NCI-H1694 (cell line): ENCODE data around the gene FASTKD2.
A peak's percentile ranks its signal among the peaks of the same experiment; 100 is the strongest.
"Not testable (repeated sequence)": the region's sequence is repeated elsewhere in the genome, so short reads cannot be mapped to it uniquely, and the experiment has no call there.

Source experiments
- DNase-seq: peaks from one replicate; lab custom pipeline; 2025; lab: John Stamatoyannopoulos, UW

The FASTKD2 gene

GRCh38 chr2:206790311-206790935 lies 25.0 kb downstream of the FASTKD2 start:
- DNase-seq, result no peak

DNA sequence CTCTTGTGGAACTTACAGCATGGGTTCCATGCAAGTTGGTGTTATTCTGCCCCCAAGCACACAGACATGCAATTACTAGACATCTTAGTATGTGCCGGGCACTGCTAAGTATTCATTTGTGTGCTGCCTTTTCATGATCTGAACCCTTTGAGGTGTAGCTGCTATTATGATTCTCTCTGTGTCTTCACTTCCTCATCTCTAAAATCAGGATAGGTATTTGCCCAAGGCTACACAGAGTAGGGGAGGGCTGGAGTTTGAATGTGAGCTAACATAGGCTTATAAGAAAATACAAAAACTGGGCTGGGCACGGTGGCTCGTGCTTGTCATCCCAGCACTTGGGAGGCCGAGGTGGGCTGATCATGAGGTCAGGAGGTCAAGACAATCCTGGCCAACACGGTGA lies 27.2 kb downstream of the FASTKD2 start:
- no peak for DNase-seq

DNA sequence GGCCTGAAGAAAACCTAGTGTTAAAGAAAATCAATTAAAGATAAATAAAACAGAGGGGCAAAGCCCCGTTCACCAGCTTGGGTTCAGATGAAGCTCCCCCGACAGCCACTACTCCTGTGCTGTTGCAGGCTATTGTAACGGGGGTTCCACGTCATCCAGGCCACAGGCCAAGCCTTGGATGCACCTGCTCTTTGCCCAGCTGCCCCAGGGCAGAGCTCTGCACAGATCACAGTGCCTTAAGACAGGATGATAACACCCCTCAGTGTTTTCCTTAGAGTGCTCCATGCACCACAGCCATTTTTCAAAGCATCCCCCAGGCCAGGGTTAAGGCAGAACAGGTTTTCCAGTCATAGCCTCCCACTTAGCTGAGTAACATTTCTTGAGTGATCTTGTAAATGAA lies 32.0 kb downstream of the FASTKD2 start:
- no peak for DNase-seq

DNA sequence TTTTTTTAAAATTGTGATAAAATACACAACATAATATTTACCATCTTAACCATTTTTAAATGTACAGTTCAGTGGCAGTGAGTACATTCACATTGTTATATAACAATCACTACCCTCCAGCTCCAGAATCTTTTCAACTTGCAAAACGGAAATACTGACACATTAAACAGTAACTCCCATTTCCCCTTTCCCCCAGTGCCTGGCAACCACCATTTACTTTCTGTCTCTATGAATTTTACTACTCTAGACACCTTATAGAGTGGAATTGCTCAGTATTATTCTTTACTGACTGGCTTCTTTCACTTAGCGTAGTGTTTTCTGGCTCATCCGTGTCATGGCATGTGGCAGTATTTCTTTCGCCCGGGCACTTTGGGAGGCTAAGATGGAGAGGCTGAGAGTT lies 32.6 kb downstream of the FASTKD2 start:
- no peak for DNase-seq

DNA sequence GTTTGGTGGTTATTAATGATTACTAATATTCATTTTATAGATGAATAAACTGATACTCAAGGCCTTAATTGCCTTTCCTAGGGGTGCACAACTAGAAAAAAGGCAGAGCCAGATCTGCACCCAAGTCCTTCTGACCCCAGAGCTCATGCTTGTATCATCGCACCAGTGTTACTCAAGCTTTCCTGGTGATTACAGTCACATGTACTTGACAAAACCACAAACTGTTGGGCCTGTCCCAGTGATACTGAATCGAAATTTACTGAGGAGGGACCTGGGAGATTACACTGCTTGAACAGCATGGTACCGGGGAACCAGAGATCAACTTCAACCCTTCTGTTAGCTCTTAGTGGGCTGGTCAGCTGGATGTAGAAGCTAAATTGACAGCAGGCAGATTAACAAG lies 33.7 kb downstream of the FASTKD2 start:
- DNase-seq, result no peak

DNA sequence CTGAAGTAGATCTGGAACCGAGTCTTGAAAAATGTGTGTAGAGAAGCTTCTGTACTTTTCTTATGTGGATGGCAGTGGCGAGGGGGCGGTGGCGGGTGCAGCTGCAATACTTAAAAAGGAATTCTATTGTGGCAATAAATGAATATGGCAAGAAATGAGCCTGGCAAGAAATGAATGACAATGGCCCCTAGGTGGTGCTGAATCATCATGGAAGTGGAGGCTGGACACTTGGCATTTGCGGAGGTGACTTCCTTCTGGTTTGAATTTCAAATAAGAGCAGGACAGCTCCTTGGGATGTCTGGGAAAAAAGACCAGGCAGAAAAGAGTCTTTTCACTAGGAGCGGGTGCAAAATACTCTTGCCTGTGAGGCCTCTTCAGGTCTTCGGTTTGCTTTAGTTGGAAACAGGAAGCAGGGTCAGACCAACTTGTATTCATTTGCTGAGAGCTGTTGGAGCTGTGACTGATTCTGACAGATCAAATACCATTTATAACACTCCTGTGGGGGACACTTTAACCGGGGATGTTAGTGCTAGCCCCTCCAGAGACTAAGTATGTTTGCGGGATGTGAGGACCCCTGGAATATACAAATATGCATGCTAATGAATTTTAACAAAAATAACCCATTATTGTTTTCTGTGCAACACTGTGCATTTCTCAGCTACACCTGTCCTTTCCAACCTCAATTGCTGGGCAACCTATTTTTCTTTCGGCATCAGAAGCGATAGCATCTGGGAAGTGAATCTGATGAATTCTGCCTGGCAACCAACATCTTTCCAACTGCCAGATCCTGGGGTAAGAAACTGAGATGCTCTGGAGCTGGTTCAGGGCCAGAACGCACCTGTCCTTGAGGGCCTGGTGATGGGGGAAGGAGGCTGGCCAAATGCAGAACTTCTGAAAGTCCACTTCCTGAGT lies 35.4 kb downstream of the FASTKD2 start:
- peak; percentile 90 for DNase-seq

DNA sequence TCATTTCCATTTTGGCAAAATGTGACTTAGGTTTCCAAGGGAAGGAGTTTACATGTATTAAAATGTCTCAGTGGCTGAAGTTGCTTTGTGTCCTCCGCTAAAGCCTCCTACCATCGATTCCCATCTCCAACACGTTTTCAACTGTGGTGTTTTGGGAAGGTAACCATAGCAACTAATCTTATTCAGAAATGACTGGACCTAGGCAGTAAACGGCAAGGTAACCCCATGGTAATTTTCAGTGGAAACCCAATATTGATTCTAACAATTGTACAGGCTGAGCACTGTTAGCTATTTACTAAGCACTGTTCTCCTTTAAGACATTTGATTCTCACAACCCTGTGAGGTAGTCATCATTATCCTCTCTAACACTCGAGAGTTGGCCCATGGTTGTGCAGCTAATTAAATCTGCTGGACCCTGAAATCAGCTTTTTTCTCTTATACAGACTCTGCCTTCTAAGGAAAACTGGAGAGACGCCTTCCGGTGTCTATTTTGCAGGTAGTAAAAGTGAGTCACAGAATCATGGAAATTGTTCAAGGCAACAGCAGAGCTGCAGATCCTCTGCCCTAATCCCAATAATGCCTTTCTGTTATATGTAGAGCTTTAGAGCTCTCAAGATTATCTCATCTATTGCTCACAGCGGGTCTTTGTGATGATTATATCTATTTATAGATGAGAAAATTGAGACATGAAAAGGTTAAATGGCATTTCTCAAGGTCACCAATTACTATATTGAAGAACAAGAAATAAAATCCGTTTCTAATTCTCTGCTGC lies 36.2 kb downstream of the FASTKD2 start:
- no peak for DNase-seq

DNA sequence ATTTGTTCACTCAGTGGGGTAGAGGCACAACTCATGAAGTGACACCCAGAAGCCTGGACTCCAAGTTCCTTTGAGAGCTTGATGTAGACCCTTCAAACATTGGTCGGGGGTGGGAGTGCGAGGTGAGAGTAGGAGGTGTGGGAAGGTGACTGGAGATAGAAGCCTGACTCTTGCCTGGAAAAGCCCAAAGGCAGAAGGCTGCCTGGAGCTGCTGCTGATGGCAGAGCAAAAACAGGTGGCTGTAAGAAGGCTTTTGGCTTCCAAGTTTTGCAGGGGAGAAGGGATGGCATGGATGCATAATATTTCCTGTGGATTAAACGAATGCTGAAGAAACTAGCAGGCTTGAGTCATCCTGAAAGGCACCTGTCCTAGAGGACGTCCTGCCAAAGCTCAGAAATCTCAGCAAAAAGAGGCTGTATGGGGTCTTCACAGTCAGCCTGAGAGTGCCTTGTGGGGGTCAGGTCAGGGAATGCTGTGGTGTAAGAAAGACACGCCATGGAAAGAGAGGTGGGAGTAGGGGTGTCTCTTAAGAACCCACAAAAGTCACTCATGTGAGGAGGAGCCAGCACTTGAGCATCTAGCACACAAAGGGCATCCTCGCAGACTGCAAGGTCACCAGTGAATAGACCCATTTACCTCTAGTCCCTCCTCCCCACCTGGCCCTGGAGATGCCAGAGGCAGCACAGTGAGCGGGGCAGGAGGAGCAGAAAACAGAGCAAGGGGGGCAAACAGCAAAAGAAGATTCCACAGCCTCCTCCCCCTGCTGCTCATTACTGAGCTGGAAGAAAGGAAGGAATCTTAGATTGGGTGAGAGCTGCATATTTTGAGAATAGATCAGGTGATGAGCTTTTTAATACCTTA lies 37.5 kb downstream of the FASTKD2 start:
- DNase-seq, result no peak

DNA sequence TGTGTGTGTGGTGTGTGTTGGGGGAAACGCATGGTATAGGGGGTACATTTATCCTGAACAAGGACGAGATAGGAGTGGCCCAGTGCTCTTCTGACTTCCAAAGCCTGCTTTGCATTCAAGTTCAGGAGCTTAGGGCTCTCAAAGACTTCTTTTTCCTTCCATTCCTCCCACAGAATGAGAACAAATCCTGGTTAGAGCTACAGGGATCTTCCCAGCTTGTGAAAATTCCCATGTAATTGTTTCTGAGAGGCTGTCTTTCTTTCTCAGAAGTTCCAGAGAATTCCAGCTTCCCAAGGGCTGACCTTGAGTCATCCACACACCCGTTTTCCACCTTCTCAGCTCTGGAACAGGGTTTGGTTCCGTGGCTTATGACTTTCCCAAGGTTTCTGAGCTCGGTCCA lies 38.9 kb downstream of the FASTKD2 start:
- no peak for DNase-seq

DNA sequence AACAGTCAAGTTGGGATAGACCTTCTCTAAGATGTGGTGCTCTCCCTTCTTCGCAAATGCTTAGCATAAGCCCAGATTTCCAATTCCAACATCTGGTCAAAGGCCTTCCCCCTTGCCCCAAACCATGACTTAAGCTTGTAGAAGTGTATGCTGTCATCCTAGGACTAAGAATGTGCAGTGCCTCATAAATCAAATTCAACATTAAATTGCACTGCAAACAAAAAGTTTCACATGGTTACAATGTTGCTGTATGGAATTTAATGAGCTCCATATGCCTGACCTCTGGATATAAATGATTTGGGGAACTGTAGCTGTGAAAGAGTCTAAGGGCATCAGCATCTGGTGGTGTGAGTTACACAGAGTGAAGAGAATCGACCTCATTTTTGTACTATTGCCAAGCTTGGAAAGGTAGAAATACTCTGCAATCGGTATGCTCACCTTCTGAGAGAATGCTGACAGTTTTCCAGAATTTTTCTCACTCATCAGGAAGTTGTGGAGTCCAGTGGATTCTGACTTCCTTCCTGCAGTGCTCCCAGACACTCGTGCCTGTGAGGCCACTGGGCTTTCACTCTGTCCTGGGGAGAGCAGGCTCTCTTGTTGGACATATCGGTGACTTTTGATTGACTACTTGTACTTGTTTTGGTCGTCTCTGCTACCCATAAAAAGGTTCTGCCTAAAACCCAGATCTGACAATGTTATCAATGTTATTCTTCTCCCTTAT lies 40.6 kb downstream of the FASTKD2 start:
- peak; percentile 70 for DNase-seq

DNA sequence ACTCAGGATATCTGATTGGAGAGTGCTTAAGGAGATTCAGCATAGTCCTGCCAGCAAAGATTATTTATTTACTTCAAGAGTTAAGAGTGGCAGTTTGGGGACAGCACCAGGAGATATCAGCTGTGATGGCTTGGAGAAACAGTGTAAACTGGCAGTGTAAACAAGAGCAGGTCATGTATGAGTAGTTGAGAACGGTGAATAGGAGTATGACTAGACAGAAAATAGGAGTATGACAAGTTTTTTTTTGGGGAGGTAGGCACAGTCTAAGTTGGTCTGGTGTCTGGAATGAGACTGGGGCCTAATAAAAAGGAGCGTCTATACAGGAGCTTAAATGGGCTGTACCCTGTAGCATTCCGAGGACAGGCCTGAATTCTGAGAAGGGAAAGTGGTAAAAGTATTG lies 42.2 kb downstream of the FASTKD2 start:
- not testable (repeated sequence) for DNase-seq

GRCh38 chr2:206812471-206812870 lies 47.1 kb downstream of the FASTKD2 start:
- DNase-seq, result not testable (repeated sequence)

GRCh38 chr2:206814498-206814897 lies 49.1 kb downstream of the FASTKD2 start:
- no peak for DNase-seq

DNA sequence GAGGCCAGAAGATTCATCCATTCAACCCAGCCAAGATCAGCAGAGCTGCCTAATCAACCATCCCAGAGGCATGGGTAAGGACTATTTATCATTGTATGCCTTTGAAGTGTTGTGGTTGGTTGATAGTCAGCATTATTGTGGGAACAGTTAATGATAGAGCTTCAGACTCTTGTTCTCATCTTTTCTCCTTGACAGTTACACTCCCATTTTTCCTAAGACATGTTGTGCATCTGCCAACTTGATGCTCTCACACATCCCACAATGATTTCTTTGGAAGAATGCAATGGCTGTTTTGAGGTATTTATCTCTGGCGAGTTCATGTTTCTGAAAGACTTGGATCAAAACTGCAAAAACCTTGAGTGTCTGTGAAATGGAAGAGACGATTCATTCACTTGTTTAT lies 55.4 kb downstream of the FASTKD2 start:
- no peak for DNase-seq

GRCh38 chr2:206823178-206823577 lies 57.8 kb downstream of the FASTKD2 start:
- DNase-seq, result no peak

- DNase-seq, result no peak
Measured at GRCh38 chr2:206824087-206824618, 58.7 kb downstream of the FASTKD2 start.

DNA sequence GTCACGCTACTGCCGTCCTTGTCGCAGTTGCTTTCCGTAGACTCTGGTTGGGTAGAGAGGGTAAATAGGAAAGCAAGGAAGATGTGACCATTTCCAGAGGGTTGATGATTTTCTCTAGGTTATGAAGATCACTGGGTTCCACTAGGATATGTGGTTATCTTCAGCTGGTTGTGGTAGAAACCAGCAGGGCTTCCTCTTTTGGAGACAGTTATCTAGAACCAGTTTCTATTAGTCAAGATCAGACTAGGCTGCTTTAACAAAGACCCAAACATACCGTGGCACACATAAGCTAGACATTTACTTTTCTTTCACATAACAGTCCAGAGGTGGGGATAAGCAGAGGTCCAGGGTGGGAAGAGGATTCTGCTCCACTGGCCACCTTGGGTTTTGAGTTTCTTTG lies 59.6 kb downstream of the FASTKD2 start:
- no peak for DNase-seq

- no peak for DNase-seq
Measured at GRCh38 chr2:206831442-206831995, 66.1 kb downstream of the FASTKD2 start.

DNA sequence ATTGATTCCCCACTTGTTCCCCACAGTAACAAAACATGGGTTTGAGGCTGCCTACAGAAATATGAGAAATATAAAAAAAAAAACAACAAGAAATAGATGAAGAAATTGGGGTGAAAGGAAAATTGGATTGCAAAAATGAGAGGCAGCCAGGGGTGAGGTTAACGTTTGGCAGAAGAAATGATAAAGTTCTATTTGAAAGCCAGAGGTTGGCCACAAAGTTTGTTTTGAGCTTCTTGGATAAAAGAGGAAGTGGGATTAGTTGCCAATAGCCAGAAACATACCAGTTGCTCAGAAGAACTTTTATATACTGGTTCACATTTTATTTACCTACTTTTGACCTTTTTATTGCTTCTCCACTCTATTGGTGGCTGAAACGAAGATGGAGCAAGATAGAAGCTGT lies 67.5 kb downstream of the FASTKD2 start:
- DNase-seq, result no peak

- no peak for DNase-seq
Measured at GRCh38 chr2:206833291-206833690, 67.9 kb downstream of the FASTKD2 start.

DNA sequence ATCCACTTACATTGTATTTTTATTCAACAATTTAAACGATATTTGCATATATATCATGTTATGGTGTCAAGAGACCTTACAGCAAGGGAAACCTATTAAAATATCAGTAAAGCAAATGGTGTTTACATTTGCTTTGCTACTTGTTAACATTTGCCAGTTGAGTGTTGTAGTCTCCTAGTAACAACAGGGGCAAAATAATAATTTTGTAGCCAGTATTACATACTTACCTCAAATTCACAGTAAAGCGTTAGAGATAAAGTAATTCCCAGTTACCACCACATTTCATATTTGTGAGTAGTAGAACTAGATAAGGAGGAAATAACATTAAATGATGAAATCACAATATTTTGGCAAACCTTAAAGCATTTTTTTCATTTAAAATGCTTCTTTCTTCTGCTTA lies 71.3 kb downstream of the FASTKD2 start:
- no peak for DNase-seq
